GM18498 (cell line): ENCODE data around the gene RPS3A.
"Not testable (repeated sequence)": the region's sequence is repeated elsewhere in the genome, so short reads cannot be mapped to it uniquely, and the experiment has no call there.

Experiments used
- ATAC-seq: cut with Tn5 transposase; IDR thresholded peaks from one replicate; pipeline ENCODE4 v1.9.1; 2021; ENCODE audit warnings: mild to moderate bottlenecking, moderate library complexity; ENCODE audit not compliant: unreplicated experiment

Gene RPS3A

GRCh38 chr4:151099229-151099975 lies at the start of gene RPS3A:
Gene RPS3A (plus strand): TSS chr4:151099628. CDS start chr4:151099653, 25 bp downstream.
- ATAC-seq: peak; percentile 96

GRCh38 chr4:151052785-151053184 lies 46.6 kb upstream of the RPS3A start:
- ATAC-seq: no peak

DNA sequence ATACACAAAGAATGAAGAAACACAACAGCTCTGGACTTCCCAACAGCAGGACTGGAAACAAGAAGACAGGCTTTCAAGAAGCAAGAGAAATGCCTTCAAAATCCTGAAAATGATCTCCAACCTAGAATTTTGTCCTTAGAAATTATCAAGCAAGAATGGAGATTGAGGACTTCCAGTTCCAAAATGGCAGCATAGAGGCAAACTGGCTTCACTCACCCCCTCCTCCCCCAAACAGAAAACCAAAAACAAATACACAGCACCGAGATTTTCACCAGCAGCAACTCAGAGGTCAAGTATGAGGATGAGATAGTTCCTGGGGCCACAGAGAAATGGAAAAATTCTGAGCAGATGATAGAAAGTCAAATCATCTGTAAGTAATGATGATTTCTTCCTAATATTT lies 43.9 kb upstream of the RPS3A start:
- ATAC-seq: no peak

GRCh38 chr4:151063143-151063542 lies 36.3 kb upstream of the RPS3A start:
- not testable (repeated sequence) for ATAC-seq

GRCh38 chr4:151067316-151067970 lies 32.0 kb upstream of the RPS3A start:
- no peak for ATAC-seq

DNA sequence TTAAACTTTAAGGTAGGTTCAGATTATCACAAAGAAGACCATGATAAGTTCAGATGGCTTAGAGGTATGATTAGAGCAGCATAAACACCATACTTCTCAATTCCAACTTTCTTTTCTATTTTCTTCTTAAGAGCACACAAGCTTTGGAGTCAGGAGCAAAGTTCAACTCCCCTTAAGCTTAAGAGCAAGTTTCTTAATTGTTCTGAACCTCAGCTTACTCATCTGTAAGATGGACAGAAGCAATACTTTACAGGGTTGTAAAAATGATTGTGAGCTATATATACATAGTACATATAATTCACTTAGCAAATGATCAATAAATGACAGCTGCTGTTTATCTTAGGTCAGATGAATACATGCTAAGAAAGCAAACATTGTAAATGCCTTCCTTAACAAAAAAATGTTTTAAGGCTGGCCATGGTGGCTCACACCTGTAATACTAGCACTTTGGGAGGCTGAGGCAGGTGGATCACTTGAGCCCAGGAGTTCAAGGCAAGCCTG lies 25.0 kb upstream of the RPS3A start:
- ATAC-seq: no peak

DNA sequence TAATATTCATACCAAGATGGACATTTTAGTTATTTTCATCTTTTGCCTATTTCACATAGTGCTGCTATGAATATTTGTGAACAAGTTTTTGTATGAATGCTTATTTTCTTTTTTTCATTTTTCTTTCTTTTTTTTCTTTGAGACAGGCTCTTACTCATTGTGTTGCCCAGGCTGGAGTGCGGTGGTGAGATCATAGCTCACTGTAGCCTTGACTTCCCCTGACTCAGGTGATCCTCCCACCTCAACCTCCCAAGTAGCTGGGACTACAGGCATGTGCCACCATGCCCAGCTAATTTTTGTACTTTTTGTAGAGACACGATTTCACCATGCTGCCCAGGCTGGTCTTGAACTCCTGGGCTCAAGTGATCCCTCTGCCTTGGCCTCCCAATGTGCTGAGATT lies 21.4 kb upstream of the RPS3A start:
- not testable (repeated sequence) for ATAC-seq

DNA sequence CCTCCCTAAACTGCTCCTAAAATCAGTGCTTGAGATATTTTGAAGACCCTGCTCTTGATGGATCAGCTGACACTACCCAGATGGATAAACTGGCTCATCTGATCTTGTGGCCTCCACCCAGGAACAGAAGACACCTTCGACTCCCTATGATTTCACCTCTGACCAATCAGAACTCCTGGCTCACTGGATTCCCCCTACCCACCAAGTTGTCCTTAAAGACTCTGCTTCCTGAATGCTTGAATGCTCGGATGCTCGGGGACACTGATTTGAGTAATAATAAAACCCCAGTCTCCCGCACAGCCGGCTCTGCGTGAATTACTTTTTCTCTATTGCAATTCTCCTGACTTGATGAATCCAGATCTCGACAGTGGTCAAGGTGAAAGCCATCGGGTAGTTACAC lies 12.0 kb upstream of the RPS3A start:
- no peak for ATAC-seq

DNA sequence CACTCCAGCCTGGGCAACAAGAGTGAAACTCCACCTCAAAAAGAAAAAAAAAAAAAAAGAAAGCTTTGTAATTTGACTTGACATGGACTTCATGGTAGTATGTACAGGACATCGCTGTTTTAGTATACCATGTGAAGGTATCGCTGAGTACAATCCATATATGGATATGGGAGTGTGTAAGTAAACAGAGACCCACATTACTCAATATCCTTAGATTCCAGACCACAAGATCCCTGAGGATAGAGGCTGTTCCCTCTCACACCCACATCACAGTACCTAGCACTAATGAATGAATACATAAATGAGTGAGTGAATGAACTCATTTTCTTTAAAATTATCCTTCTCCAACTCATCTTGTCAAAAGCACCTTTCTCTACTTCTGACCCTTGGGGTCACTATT lies 8.4 kb upstream of the RPS3A start:
- ATAC-seq: no peak

DNA sequence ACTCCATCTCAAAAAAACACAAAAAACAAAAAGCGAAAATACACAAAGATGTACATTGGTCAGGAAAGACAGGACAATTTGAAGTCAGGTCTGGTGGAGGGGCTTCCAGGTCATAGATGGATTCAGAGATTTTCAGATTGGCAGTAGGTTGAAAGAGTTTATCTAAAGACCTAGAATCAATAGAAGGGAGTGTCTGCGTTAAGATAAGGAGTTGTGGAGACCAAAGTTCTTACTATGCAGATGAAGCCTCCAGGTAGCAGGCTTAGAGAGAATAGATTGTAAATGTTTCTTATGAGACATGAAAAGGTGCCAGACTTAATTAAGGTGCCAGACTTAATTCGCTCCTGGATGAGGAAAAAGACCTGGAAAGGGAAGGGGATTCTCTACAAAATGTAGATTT lies 6.9 kb upstream of the RPS3A start:
- ATAC-seq: no peak

- no peak for ATAC-seq
Measured at GRCh38 chr4:151093203-151093602, 6.2 kb upstream of the RPS3A start.

GRCh38 chr4:151094290-151094751 lies 5.1 kb upstream of the RPS3A start:
- ATAC-seq: no peak

- no peak for ATAC-seq
Measured at GRCh38 chr4:151095142-151095541, 4.3 kb upstream of the RPS3A start.

GRCh38 chr4:151097759-151098158 lies 1.7 kb upstream of the RPS3A start:
- ATAC-seq: no peak

DNA sequence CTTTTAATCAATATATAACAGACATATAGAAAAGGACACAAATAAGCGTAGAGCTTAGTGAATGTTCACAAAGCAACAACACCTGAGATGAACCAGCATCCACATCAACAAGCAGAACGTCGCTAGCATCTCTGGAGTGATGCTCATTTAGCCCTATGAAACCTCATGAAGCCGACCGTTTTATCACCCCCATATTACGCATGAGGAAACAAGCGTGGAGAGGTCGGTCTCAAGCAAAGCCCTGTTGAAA lies 524 bp upstream of the RPS3A start:
- ATAC-seq: no peak

DNA sequence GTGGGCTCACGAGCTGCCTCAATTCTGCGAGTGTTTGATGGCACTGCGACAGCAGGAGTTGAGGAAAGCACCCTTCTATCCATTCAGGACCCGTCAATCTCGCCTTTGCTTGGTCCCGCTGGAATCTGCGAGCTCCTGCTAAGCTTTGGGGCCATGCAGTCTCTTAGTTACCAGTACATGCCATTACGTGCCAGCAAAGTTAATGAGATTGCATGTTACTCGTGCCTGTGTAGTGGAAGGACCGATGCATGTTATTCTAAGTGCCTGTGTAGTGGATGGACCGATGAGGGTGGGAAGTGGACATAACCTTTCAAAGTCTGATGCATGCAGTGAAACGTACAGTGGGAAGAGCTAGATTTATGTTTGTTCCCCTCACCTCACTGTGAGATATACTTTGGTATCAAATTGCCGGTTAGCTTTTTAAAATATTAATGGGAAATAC lies 569 bp downstream of the RPS3A start:
- peak; percentile 2 for ATAC-seq

DNA sequence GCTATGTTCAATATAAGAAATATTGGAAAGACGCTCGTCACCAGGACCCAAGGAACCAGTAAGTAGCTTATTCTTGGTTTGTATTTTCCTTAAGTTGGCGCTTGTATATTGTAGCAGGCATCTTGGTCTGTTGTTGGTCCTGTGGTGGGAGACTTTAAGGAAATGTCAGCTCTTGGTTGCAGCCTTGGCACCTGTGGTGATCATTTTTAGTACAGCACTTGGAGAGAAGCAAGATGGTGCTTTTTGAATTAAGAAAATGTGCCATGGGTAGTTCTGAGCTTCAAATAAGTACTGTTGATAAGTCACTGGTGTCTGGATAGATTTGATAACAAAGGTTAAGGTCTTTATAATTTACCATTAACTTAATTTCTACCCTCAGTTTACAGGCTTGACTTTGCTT lies 1.1 kb downstream of the RPS3A start:
- no peak for ATAC-seq

DNA sequence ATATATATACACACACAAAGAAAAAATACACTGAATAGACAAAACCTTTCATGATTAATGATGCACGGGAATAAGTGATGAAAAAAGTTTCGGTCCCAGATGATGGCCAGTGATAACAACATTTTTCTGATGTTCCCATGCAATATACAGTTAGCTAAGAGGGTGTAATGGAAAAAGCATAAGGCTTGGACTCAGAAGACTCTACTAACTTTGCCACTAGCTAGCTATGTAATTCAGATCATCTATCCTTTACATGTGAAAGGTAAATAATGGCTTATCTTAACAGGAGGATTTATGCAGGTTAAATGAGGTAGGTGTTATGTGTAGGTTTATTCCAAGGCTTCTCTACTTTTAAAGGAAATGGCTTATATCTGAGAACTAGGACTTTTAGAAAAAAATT lies 4.3 kb downstream of the RPS3A start:
- ATAC-seq: no peak

DNA sequence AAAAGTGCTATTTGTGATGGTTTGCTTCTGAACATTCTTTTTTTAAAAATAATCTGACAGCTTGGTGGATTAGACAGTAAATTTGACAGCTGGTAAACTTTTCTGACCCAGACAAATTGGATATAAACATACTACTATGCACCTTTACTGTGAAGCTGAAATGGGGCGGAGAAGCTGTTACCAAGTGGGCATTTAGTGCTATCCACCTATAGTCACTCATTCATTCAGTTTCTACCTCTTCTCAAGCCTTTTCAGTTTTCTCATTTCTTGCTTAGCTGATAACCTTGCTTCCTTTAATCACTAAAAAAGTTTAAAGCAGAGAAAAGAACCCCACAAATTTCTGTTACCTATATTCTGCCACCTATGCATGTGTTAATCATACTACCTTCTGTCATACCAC lies 5.2 kb downstream of the RPS3A start:
- ATAC-seq: no peak

DNA sequence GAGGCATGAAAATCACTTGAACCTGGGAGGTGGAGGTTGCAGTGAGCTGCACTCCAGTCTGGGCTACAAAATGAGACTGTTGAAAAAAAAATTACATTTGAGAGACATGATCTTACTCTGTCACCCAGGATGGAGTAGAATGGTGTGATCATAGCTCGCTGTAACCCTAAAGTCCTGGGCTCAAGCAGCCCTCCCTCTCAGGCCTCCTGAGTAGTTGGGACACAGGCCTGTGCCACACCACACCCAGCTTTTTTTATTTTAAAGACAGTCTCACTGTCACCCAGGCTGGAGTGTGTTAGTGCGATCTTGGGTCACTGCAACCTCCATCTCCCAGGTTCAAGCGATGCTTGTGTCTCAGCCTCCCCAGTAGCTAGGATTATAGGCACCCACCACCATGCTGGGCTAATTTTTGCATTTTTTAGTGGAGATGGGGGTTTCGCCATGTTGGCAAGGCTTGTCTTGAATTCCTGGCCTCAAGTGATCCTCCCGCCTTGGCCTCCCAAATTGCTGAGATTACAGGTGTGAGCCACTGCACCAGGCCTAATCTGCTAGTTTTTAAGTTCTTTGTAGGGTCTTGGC lies 6.1 kb downstream of the RPS3A start:
- no peak for ATAC-seq

DNA sequence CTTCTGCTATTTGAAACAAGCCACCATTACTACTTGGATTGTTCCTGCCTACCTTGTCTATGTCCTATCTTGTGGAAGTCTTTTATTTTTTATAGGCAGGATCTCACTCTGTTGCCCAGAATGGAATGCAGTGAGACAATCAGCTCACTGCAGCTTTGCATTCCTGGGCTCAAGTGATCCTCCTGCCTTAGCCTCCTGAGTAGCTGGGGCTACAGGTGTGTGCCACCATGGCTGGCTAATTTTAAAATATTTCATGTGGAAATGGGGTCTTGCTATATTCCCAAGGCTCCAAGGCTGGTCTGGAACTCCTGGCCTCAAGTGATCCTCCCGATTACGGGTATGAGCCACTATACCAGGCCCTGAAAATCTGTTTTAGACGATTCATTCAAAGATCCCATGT lies 7.6 kb downstream of the RPS3A start:
- ATAC-seq: no peak

DNA sequence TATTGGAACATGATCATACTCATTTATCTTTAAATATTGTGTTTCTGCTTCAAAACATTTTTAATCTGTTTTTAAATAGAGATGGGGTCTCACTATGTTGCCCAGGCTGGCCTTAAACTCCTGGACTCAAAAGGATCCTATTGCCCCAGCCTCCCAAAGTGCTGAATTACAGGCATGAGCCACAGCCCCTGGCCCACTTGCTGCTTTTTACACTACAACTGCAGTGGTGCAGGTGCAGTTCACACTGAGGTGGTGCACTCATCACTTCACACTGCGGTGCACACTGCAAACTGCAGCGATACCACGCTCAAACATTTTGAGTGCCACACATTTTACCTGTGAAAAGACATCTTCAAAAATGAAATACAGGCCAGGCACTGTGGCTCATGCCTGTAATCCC lies 10.8 kb downstream of the RPS3A start:
- no peak for ATAC-seq
